ENCODE results near the gene PCIF1.

Gene PCIF1

GRCh38 chr20:45947110-45947866 is 12.8 kb downstream of the PCIF1 start:
- DNase-seq (ENCODE audit: extremely low read depth, insufficient read length), result no peak
- H3K36me3 ChIP-seq (ENCODE audit: control insufficient read depth, insufficient read depth, low read length), result peaks cover 63% of the 10 kb centered on the region
- TF ChIP-seq CTCF (IDR thresholded peaks at IDR 0.05; ENCODE audit: insufficient read depth, low read length, poor library complexity, severe bottlenecking), result no peak
- H3K27me3 ChIP-seq (replicated peaks; ENCODE audit: control insufficient read depth, insufficient read depth, low read length), result no peaks in the 10 kb centered on the region
- H3K4me3 ChIP-seq (replicated peaks; ENCODE audit: low read depth, low read length), result no peak overlapping the region

GRCh38 chr20:45948261-45948733 is 13.8 kb downstream of the PCIF1 start:
- no peak overlapping the region for H3K4me3 ChIP-seq (replicated peaks; ENCODE audit: low read depth, low read length)
- peaks cover 66% of the 10 kb centered on the region for H3K36me3 ChIP-seq (ENCODE audit: control insufficient read depth, insufficient read depth, low read length)
- DNase-seq (ENCODE audit: extremely low read depth, insufficient read length), result no peak
- H3K27me3 ChIP-seq (replicated peaks; ENCODE audit: control insufficient read depth, insufficient read depth, low read length), result no peaks in the 10 kb centered on the region
- TF ChIP-seq CTCF (IDR thresholded peaks at IDR 0.05; ENCODE audit: insufficient read depth, low read length, poor library complexity, severe bottlenecking), result no peak

DNA sequence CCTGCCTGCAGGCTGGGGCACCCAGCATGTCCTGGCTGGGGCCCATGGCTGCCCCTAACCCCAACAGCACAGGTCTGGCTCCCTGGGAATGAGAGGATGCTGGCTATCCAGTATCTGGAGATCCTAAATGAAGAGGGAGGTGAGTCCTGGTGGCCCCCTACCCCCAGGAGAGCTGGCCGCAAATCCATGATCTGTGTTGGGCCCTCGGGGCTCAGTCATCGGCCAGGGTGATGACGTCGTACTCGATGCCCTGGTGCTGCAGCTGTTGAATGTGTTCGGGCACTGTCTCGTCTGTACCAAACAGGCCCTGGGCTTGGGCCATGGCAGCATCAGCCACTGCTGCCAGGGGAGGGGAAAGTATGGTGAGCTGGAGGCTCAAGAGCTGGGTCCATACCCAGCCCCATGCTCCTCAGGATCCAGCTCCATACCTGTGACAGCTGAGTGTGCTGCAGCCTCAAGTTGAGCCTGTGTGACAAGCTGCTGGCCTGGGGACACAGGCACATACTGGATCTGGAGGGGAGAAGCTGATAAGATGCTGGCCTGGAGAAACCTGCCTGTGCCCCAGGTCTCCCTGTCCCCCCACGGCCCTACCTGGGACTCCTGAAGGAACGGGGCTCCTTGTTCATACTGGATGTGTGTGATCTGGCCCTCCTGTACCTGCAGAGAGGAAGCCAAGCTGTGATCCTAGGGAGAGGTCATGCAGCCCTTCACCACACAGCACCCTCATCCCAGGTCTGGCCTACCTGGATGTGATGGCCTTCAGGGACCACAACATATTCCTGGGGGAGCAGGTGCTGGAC is 14.5 kb downstream of the PCIF1 start:
- Histone ChIP-seq H3K27me3 (replicated peaks; ENCODE audit: control insufficient read depth, insufficient read depth, low read length) (no peaks in the 10 kb centered on the region), H3K4me3 (replicated peaks; ENCODE audit: low read depth, low read length) (no peak overlapping the region), H3K36me3 (ENCODE audit: control insufficient read depth, insufficient read depth, low read length) (peaks cover 69% of the 10 kb centered on the region)
- no peak for DNase-seq (ENCODE audit: extremely low read depth, insufficient read length)
- TF ChIP-seq CTCF (IDR thresholded peaks at IDR 0.05; ENCODE audit: insufficient read depth, low read length, poor library complexity, severe bottlenecking), result no peak

DNA sequence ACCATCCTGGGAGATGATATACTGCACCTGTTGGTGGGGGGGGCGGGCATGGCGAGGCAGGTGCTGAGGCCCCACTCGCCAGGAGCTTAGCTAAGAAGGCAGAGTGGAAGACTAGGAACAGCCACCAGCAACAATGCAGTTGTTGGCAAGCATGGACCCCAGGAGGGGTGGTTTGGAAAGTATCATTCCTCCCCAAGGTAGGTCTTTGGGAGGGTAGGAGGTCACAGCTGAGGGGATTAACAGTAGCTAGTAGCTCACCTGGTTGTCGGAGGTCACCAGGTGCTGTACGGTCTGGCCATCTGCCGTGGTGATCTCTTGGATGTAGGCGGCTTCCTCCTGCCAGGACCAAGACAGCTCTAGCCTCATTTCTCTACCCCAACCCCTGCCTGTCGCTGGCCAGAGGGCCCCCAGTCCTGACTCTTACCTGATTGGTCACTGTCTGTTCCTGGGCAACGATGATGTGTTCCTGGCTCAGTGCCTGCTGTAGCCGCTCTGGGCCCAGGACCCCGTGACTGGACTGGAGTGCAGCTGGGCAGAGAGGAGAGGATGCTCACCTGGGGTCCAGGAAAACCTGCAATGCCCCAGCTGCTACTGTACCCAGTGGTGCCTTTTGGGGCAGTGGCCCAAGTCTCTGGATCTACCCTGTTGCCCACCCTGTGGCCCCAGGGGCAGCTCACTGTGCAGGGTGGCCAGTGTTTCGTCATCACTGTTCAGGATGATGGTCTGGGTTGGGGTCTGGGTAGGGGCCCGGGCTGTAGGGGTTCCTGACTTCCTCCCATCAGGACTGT is 15.3 kb downstream of the PCIF1 start:
- Histone ChIP-seq H3K36me3 (ENCODE audit: control insufficient read depth, insufficient read depth, low read length) (peaks cover 64% of the 10 kb centered on the region), H3K4me3 (replicated peaks; ENCODE audit: low read depth, low read length) (no peak overlapping the region), H3K27me3 (replicated peaks; ENCODE audit: control insufficient read depth, insufficient read depth, low read length) (no peaks in the 10 kb centered on the region)
- no peak for DNase-seq (ENCODE audit: extremely low read depth, insufficient read length)
- TF ChIP-seq CTCF (IDR thresholded peaks at IDR 0.05; ENCODE audit: insufficient read depth, low read length, poor library complexity, severe bottlenecking), result no peak

DNA sequence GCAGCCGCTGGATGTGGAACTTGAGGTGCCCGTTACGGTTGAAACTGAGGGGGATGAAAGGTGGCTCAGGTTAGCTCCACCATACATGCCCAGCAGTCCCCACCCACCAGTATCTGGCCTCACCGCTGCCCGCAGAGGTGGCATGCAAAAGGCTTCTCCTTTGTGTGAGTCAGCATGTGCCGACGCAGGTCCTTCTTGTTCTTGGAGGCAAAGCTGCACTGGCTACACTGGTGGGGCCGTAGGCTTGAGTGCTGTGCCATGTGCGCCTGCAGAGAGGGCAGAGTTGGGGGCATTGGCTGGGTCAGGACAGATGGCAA is 15.8 kb downstream of the PCIF1 start:
- no peak for TF ChIP-seq CTCF (IDR thresholded peaks at IDR 0.05; ENCODE audit: insufficient read depth, low read length, poor library complexity, severe bottlenecking)
- DNase-seq (ENCODE audit: extremely low read depth, insufficient read length), result no peak
- no peaks in the 10 kb centered on the region for H3K27me3 ChIP-seq (replicated peaks; ENCODE audit: control insufficient read depth, insufficient read depth, low read length)
- no peak overlapping the region for H3K4me3 ChIP-seq (replicated peaks; ENCODE audit: low read depth, low read length)
- H3K36me3 ChIP-seq (ENCODE audit: control insufficient read depth, insufficient read depth, low read length), result peaks cover 60% of the 10 kb centered on the region
